ENCODE measurements around the gene NLK. TPM values are rescaled to one million over a fixed set of nuclear protein-coding genes. Genes with fewer than 3 reads are reported as not detected.
"Not testable (repeated sequence)": the region's sequence is repeated elsewhere in the genome, so short reads cannot be mapped to it uniquely, and the experiment has no call there.

Gene NLK
- total RNA-seq, 1 experiment from 2014 or later, result 14.5 TPM

DNA sequence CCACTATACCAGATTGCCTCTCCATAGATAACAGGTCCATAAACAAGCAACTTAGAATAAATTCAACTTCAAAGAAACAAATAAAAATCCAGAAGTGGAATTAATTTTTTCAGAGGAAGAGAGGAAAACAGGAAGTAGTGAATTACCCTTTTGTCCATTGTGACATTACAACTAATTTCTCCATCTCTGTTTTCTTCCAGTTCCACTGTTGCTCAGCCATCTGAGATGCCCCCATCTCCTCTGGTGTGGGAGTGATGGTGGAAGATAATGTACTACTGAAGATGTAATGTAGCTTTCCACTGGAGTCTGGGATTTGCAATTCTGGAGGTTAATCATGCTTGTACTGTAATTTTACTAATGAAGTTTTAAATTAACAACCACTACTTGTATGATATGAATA, 151.9 kb downstream of the NLK start:
- DNase-seq (ENCODE audit: low spot score), result no peak

GRCh38 chr17:28196636-28197035, 154.2 kb downstream of the NLK start:
- no peak for DNase-seq (ENCODE audit: low spot score)

DNA sequence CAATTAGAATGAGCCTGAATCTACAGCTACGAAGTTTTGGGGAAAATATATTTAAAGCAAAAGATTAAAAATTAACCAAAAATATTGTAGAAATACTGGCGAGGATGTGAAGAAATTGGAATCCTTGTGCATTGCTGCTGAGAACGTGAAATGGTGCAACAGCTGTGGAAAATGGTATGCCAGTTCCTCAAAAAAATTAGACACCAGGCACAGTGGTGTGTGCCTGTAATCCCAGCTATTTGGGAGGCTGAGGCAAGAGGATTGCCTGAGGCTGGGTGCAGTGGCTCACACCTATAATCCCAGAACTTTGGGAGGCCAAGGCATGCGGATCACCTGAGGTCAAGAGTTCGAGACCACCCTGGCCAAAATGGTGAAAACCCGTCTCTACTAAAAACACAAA, 156.6 kb downstream of the NLK start:
- no peak for DNase-seq (ENCODE audit: low spot score)

GRCh38 chr17:28199728-28200127, 157.3 kb downstream of the NLK start:
- no peak for DNase-seq (ENCODE audit: low spot score)

GRCh38 chr17:28201315-28201714, 158.8 kb downstream of the NLK start:
- DNase-seq (ENCODE audit: low spot score), result no peak

- no peak for DNase-seq (ENCODE audit: low spot score)
These were observed 161.8 kb downstream of the NLK start for GRCh38 chr17:28204244-28204643.

GRCh38 chr17:28204751-28205150, 162.3 kb downstream of the NLK start:
- peak; percentile 48 for DNase-seq (ENCODE audit: low spot score)

- DNase-seq (ENCODE audit: low spot score), result no peak
These were observed 163.8 kb downstream of the NLK start for GRCh38 chr17:28206292-28206691.

DNA sequence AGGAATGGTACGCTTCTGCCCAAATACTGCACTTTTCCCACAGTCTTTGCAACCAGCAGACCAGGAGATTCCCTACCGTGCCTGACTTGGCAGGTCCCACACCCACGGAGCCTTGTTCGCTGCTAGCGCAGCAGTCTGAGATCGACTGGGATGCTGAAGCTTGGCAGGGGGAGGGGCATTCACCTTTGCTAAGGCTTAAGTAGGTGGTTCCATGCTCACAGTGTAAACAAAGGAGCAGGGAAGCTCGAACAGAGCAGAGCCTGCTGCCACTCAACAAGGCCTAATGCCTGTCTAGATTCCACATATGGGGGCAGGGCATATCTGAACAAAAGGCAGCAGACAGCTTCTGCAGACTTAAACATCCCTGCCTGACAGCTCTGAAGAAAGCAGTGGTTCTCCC, 169.3 kb downstream of the NLK start:
- no peak for DNase-seq (ENCODE audit: low spot score)

- DNase-seq (ENCODE audit: low spot score), result not testable (repeated sequence)
These were observed 171.1 kb downstream of the NLK start for GRCh38 chr17:28213578-28213977.

GRCh38 chr17:28216052-28216451, 173.6 kb downstream of the NLK start:
- no peak for DNase-seq (ENCODE audit: low spot score)

DNA sequence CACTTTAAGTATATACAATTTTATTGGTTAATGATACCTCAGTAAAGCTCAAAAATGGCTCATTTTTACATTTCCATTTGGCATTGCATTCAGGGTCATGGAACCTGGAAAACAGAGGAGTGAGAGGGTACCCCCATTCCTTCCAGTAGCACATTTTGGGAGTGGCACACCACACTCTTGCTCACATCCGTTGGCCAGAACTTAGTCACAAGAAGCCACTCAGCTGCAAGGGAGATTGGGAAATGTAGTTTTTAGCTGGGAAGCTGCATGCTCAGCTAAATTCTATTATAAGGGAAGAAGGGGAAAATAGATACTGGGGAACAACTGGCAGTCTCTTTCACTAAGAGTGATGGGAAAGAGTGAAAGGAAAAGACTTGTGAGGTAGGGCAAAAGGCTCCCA, 174.1 kb downstream of the NLK start:
- no peak for DNase-seq (ENCODE audit: low spot score)

- DNase-seq (ENCODE audit: low spot score), result no peak
These were observed 177.3 kb downstream of the NLK start for GRCh38 chr17:28219771-28220170.

GRCh38 chr17:28221751-28222414, 179.4 kb downstream of the NLK start:
- no peak for DNase-seq (ENCODE audit: low spot score)

- DNase-seq (ENCODE audit: low spot score), result no peak
These were observed 182.8 kb downstream of the NLK start for GRCh38 chr17:28225271-28225670.

GRCh38 chr17:28225867-28226266, 183.4 kb downstream of the NLK start:
- DNase-seq (ENCODE audit: low spot score), result no peak

- no peak for DNase-seq (ENCODE audit: low spot score)
These were observed 184.3 kb downstream of the NLK start for GRCh38 chr17:28226563-28227315.

GRCh38 chr17:28227316-28228108, 185.0 kb downstream of the NLK start:
- no peak for DNase-seq (ENCODE audit: low spot score)

DNA sequence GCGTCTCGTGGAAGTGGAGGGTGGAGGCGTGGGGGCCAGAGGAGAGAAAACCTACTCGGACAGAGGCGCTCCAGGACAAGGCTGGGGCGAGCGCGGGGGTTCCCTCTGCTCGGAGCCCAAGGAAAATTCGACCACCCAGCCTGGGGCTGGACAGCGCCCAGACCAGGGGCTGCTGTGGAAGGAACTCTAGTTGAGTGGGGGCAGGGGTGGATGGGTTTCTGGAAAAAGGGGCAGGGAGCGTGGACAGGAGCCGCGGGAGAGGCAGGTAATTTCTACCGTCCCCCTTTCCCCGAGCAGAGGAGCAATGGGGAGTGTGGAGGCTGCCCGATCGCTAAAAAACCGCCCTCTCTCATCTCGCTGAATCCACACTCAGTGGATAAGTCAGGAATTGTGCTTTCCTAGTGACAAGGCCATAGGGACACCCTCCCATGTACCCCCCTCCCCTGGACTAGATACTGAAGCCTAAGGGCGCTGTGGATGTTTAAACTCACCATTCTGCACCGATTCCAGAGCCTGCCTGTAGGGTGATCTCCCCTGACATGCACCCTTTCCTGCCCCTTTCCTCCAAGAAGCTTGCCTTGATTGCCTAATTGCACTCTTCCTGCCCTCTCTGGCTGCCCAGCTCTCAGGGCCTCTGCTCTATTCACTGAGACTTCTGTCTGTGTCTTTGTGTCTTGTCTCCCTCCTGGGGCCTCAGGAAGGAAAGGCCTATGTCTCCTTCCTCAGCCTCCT, 185.8 kb downstream of the NLK start:
- DNase-seq (ENCODE audit: low spot score), result no peak

DNA sequence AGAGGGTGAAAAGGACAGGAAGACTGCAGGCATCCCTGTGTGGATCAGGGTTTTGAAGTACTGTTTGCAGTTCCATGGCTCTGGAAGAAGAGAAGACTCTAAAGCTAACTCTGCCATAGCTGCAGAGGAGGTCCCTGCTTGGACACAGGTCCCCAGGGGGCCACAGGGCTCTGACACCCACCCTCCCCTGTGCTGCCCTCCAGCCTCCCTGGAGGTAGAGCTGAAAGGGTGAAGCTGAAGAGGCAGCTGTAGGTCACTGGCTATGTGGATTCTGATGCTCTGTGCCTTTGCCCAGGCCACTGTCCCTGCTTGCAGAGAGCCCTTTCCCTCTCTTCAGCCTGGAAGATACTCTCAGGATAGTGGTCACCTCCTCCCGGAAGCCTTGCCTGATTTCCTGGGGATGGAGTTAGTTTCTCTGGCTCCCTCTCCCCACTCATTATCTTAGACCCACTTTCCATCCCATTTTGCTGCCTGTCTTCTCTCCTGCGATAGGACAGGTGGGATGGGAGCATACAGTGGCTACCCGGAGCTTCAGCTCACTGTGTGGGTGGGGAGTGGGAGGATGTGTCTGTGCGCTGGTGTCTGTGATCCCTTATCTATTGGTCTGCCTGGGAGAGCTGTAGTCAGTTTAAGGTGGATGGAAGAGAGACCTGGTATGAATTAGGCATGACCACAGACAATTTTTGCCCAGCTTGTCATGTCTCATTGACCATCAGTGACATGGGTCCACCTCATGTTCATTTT, 186.7 kb downstream of the NLK start:
- no peak for DNase-seq (ENCODE audit: low spot score)

GRCh38 chr17:28230011-28230410, 187.5 kb downstream of the NLK start:
- DNase-seq (ENCODE audit: low spot score), result no peak
